ENCODE data around the gene OPTN.
A peak's percentile ranks its signal among the peaks of the same experiment; 100 is the strongest.
"Not testable (repeated sequence)": the region's sequence is repeated elsewhere in the genome, so short reads cannot be mapped to it uniquely, and the experiment has no call there.

Gene OPTN

GRCh38 chr10:13144814-13145213 lies 44.9 kb downstream of the OPTN start:
- H3K4me3 ChIP-seq (replicated peaks; ENCODE audit: low read depth, low read length): no peak overlapping the region
- TF ChIP-seq CTCF (IDR thresholded peaks at IDR 0.05; ENCODE audit: low read depth, low read length, missing control alignments): no peak
- no peak for DNase-seq (ENCODE audit: extremely low read depth, low read depth)

DNA sequence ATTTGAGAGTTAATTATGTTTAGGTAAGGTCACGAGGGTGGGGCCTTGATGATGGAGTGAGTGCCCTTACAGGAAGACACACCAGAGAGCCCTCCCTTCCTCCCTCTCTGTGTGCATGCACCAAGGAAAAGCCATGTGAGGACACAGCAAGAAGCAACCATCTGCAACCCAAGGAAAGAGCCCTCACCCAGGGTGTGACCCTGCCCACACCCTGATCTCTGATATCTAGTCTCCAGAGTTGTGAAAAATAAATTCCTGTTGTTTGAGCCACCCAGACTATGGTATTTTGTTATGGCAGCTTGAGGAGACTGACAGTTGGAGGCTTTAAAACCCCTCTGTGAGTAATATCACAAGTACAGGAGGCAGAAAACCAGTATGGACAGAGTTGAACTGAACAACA lies 46.4 kb downstream of the OPTN start:
- DNase-seq (ENCODE audit: extremely low read depth, low read depth): no peak
- no peak for TF ChIP-seq CTCF (IDR thresholded peaks at IDR 0.05; ENCODE audit: low read depth, low read length, missing control alignments)
- no peak overlapping the region for H3K4me3 ChIP-seq (replicated peaks; ENCODE audit: low read depth, low read length)

GRCh38 chr10:13147161-13147560 lies 47.2 kb downstream of the OPTN start:
- TF ChIP-seq CTCF (IDR thresholded peaks at IDR 0.05; ENCODE audit: low read depth, low read length, missing control alignments): no peak
- H3K4me3 ChIP-seq (replicated peaks; ENCODE audit: low read depth, low read length): no peak overlapping the region
- no peak for DNase-seq (ENCODE audit: extremely low read depth, low read depth)

- no peak overlapping the region for H3K4me3 ChIP-seq (replicated peaks; ENCODE audit: low read depth, low read length)
- no peak for TF ChIP-seq CTCF (IDR thresholded peaks at IDR 0.05; ENCODE audit: low read depth, low read length, missing control alignments)
- no peak for DNase-seq (ENCODE audit: extremely low read depth, low read depth)
Observed at GRCh38 chr10:13152296-13152695, 52.3 kb downstream of the OPTN start.

DNA sequence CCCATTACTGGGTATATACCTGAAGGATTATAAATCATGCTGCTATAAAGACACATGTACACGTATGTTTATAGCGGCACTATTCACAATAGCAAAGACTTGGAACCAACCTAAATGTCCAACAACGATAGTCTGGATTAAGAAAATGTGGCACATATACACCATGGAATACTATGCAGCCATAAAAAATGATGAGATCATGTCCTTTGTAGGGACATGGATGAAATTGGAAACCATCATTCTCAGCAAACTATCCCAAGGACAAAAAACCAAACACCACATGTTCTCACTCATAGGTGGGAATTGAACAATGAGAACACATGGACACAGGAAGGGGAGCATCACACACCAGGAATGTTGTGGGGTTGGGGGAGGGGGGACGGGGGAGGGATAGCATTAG lies 55.9 kb downstream of the OPTN start:
- H3K4me3 ChIP-seq (replicated peaks; ENCODE audit: low read depth, low read length); DNase-seq (ENCODE audit: extremely low read depth, low read depth): not testable (repeated sequence)

DNA sequence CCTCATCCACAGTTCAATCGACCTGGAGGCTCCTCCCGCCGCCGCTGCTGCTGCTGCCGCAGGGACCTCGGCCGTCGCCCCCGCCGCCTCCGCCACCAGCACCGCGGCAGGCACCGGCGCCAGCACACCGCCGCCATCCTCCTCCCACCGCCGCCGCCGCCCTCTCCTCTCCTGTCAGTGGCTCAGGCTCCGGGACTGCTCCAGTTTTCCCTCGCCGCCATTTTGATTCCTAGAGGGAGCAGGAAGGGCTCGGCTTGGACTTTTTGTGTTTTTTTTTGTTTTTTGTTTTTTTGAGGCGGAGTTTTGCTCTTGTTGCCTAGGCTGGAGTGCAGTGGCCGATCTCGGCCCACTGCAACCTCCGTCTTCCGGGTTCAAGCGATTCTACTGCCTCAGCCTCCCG lies 58.4 kb downstream of the OPTN start:
- no peak for TF ChIP-seq CTCF (IDR thresholded peaks at IDR 0.05; ENCODE audit: low read depth, low read length, missing control alignments)
- H3K4me3 ChIP-seq (replicated peaks; ENCODE audit: low read depth, low read length): no peak overlapping the region
- no peak for DNase-seq (ENCODE audit: extremely low read depth, low read depth)

DNA sequence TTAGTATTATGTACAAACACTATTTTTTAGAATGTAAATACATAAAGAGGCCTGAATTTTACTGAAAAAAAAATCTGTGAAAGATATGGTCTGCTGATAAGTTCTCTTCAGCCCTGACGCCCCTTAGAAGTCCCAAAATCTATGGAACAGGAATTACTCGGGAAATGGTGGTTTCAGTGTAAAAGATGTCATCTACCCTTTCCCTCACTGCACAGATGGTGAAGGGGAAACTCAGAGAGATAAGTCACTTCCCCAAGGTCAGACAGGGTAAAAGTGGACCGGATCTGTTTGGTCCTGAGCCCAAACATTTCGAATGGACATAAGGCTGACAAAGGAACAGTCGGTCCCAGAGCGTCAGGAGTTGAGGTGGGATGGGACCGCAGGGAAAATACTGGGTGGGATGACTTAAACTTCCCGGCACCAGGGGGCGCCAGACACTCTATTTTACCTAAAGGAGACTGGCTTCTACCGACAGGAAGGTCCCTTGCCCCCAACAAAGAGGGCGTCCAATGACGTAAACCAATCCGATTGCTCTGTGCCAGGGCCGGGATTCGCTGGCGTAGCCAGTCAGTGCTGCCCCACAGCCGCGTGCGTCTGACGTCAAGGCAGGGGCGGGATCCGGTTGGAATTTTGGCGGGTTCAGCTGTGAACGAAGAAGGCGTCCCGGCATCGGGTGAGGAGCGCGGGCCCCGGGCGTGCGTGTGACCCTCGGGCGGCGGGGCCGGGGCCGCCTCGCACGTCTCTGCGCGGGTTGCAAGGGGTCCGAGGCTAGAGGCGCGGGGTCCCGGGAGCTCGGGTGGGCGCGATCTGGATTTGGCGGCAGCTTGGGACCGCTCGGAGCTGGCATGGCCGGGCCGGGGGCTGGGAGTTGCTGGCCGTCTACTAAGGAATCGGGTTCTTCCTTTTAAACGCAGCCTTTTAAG lies 61.2 kb downstream of the OPTN start, which contains the start of gene MCM10:
Gene MCM10 (plus strand): TSS at position 625 of the 923 bp plus-strand sequence. CDS start 2,645 bp downstream, outside the sequence.
- peak within 1 kb of the TSS; percentile 81 for H3K4me3 ChIP-seq (replicated peaks; ENCODE audit: low read depth, low read length)
- peak; percentile 99 for DNase-seq (ENCODE audit: extremely low read depth, low read depth)
- peak; percentile 82 for TF ChIP-seq CTCF (IDR thresholded peaks at IDR 0.05; ENCODE audit: low read depth, low read length, missing control alignments)
